PC-9 (cell line): ENCODE measurements around the gene KCNG4. TPM values are rescaled to one million over a fixed set of nuclear protein-coding genes. Genes with fewer than 3 reads are reported as not detected.

Experiments used
- BruUV-seq: library from RNA; stranded (reverse); fragments of 400-500 nt; replicated peaks from 2 replicates; lab custom pipeline; 2021; lab: Mats Ljungman, UMichigan
- CTCF ChIA-PET: fragments of 300-600 bp; sonication (Branson Sonifier 250); formaldehyde crosslinking; loops from one replicate; lab custom pipeline; 2022; ENCODE audit warnings: antibody characterized with exemption; lab: Charles Lee
- POLR2A ChIA-PET: fragments of 300-600 bp; sonication (Branson Sonifier 250); formaldehyde crosslinking; loops from one replicate; lab custom pipeline; 2022; ENCODE audit warnings: antibody characterized with exemption; ENCODE audit not compliant: unreplicated experiment; lab: Charles Lee
- DNase-seq, 2 experiments: peaks; one replicate each; pipeline versions ENCODE4 v3.0.0 to v3.0.0-alpha.2; 2015 to 2022; ENCODE audit warnings: mixed read lengths in 1 of 2
- H2AFZ ChIP-seq: fragments of 200-600 bp; sonication (generic); 2 replicates; pipeline ENCODE4 v1.8.1; 2017; ENCODE audit warnings: antibody characterized with exemption
- H3F3A ChIP-seq: fragments of 200-600 bp; sonication (generic); 2 replicates; pipeline ENCODE4 v1.8.1; 2017; ENCODE audit warnings: antibody characterized with exemption, mild to moderate bottlenecking, low read depth; ENCODE audit not compliant: insufficient read depth
- H3K27ac ChIP-seq: fragments of 200-600 bp; sonication (generic); 2 replicates; pipeline ENCODE4 v1.6.1; 2016; ENCODE audit warnings: mixed run types
- H3K27me3 ChIP-seq: fragments of 200-600 bp; sonication (generic); 2 replicates; pipeline ENCODE4 v1.6.1; 2016; ENCODE audit warnings: low read depth, mixed run types; ENCODE audit not compliant: insufficient read depth
- H3K36me3 ChIP-seq: fragments of 200-600 bp; sonication (generic); 2 replicates; pipeline ENCODE4 v1.6.1; 2016; ENCODE audit warnings: low read depth, mixed run types
- H3K4me1 ChIP-seq: fragments of 200-600 bp; sonication (generic); replicated peaks from 2 replicates; pipeline ENCODE4 v1.6.1; 2016; ENCODE audit warnings: mixed run types; ENCODE audit not compliant: insufficient read depth
- H3K4me2 ChIP-seq: fragments of 200-600 bp; sonication (generic); 2 replicates; pipeline ENCODE4 v1.6.1; 2017; ENCODE audit warnings: mixed run types
- H3K4me3 ChIP-seq: fragments of 200-600 bp; sonication (generic); 2 replicates; pipeline ENCODE4 v1.6.1; 2016; ENCODE audit warnings: mixed run types
- H3K79me2 ChIP-seq: fragments of 200-600 bp; sonication (generic); 2 replicates; pipeline ENCODE4 v1.6.1; 2017; ENCODE audit warnings: low read depth, mixed run types
- H3K9me2 ChIP-seq: fragments of 200-600 bp; sonication (generic); 2 replicates; pipeline ENCODE4 v1.8.1; 2017; ENCODE audit warnings: mild to moderate bottlenecking; ENCODE audit not compliant: insufficient read depth
- H3K9me3 ChIP-seq: fragments of 200-600 bp; sonication (generic); 2 replicates; pipeline ENCODE4 v1.8.1; 2016; ENCODE audit warnings: low read depth; ENCODE audit not compliant: insufficient read depth
- H4K20me1 ChIP-seq: fragments of 200-600 bp; sonication (generic); 2 replicates; pipeline ENCODE4 v1.8.1; 2017; ENCODE audit not compliant: insufficient read depth
- CTCF ChIP-seq: fragments of 200-600 bp; sonication (generic); conservative IDR thresholded peaks from 2 replicates; pipeline ENCODE4 v1.6.1; 2017; ENCODE audit warnings: mixed run types, antibody characterized with exemption, mild to moderate bottlenecking, moderate library complexity
- EZH2 ChIP-seq: fragments of 200-600 bp; sonication (generic); IDR thresholded peaks from 2 replicates; pipeline ENCODE4 v1.8.0; 2017; ENCODE audit warnings: antibody characterized with exemption, low read depth
- intact Hi-C: fragments of 100-400 bp; cut with micrococcal nuclease; formaldehyde crosslinking; loops from one replicate; pipeline ENCODE4 v1.10.0; 2022; ENCODE audit not compliant: unreplicated experiment
- total RNA-seq: library from RNA; stranded (reverse); gene quantifications from 2 replicates; pipeline ENCODE4 v1.2.3, GENCODE V29; 2021

KCNG4 gene
- total RNA-seq, 1 experiment from 2014 or later, result not detected

GRCh38 chr16:84182680-84183571 is 56.9 kb downstream of the KCNG4 start:
- Histone ChIP-seq H3K4me3 (no peak overlapping the region), H3K79me2 (peaks cover 34% of the 10 kb centered on the region), H3K4me1 (peaks cover 17% of the 10 kb centered on the region), H3K9me3 (no peaks in the 10 kb centered on the region), H3K27me3 (no peaks in the 10 kb centered on the region), H4K20me1 (peaks cover 3% of the 10 kb centered on the region; the same call in 1 of the 2 replicates), H3K4me2 (no peak overlapping the region), H3K9me2 (no peaks in the 10 kb centered on the region), H3K27ac (no peak overlapping the region), H3K36me3 (no peaks in the 10 kb centered on the region; the same call in 1 of the 2 replicates), H3F3A (peaks cover 11% of the 10 kb centered on the region; the same call in 1 of the 2 replicates), H2AFZ (no peak overlapping the region)
- no TSS peak for BruUV-seq
- ChIA-PET POLR2A (no interaction called here), CTCF (no interaction called here)
- no peak for DNase-seq
- intact Hi-C loops, result no loop called here
- TF ChIP-seq CTCF, result no peak
- no peak for TF ChIP-seq EZH2

GRCh38 chr16:84182104-84182503 is 57.7 kb downstream of the KCNG4 start:
- intact Hi-C loops, result no loop called here
- Histone ChIP-seq H4K20me1 (peaks cover 3% of the 10 kb centered on the region; the same call in 1 of the 2 replicates), H3K9me2 (no peaks in the 10 kb centered on the region), H3K9me3 (no peaks in the 10 kb centered on the region), H3K79me2 (peaks cover 34% of the 10 kb centered on the region), H2AFZ (no peak overlapping the region), H3K27me3 (no peaks in the 10 kb centered on the region), H3K27ac (no peak overlapping the region), H3K4me2 (no peak overlapping the region), H3K36me3 (no peaks in the 10 kb centered on the region; the same call in 1 of the 2 replicates), H3K4me3 (no peak overlapping the region), H3F3A (peaks cover 19% of the 10 kb centered on the region), H3K4me1 (peaks cover 25% of the 10 kb centered on the region)
- TF ChIP-seq CTCF (no peak), EZH2 (no peak)
- BruUV-seq, result no TSS peak
- no peak for DNase-seq
- ChIA-PET CTCF (no interaction called here), POLR2A (no interaction called here)

- intact Hi-C loops, result no loop called here
- DNase-seq, result no peak
- no peak for TF ChIP-seq EZH2
- no peak for TF ChIP-seq CTCF
- peaks cover 3% of the 10 kb centered on the region; the same call in 1 of the 2 replicates for H4K20me1 ChIP-seq
- ChIA-PET POLR2A (no interaction called here), CTCF (no interaction called here)
- no peaks in the 10 kb centered on the region; the same call in 1 of the 2 replicates for H3K36me3 ChIP-seq
- H3K9me3 ChIP-seq, result no peaks in the 10 kb centered on the region
- H3K27me3 ChIP-seq, result no peaks in the 10 kb centered on the region
- no peak overlapping the region for H3K27ac ChIP-seq
- H3F3A ChIP-seq, result peaks cover 27% of the 10 kb centered on the region
- no peak overlapping the region for H3K4me2 ChIP-seq
- no peak overlapping the region for H3K4me3 ChIP-seq
- H3K79me2 ChIP-seq, result peaks cover 29% of the 10 kb centered on the region
- no peak overlapping the region for H2AFZ ChIP-seq
- H3K9me2 ChIP-seq, result no peaks in the 10 kb centered on the region
- BruUV-seq, result no TSS peak
- H3K4me1 ChIP-seq, result peaks cover 33% of the 10 kb centered on the region
Observed at GRCh38 chr16:84181144-84181915, 58.5 kb downstream of the KCNG4 start.
